NK-92 (cell line): Measurements from ENCODE around the gene FAM13C.
"Not testable (repeated sequence)": the region's sequence is repeated elsewhere in the genome, so short reads cannot be mapped to it uniquely, and the experiment has no call there.

Source experiments
- DNase-seq: peaks from one replicate; lab custom pipeline; 2025; ENCODE audit not compliant: unreplicated experiment; lab: John Stamatoyannopoulos, UW

The FAM13C gene

DNA sequence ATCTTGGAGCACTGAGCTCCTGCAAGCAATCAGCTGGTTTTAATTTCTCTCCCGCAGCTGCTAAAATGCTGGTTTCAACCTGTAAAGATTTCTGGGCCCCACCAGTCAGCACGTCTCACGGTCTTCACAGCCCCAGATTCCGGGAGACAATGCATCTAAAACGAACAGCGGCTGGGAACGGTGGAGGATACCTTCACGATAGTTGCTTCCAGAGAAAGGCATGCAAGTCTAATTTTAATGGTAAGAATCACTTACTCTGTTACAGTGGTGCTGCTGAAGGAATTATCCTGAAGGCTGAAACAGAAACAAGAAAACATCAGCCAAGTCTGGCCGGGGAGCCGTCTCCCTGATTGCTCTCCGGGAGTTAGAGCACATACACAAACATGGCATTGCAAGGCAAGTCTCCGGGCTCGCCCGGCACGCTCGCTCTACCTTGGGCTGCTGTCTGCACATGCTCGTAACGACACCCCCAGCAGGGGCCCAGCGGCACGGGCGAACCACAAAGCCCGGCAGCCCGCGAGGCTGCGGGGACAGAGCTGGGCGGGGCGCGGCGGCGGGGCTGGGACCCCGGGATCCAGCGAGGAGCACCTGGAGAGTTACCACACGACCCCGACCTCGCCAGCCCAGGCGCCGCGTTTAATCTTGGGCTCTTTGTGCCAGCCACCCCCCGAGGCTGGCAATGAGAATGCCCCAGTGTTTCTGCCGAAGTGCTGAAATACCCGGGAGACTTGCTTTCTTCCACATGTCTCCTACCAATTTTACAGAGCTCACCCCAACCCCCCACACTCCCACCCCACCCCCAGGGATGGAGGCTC, at the start of gene FAM13C:
Gene FAM13C, minus strand, starts transcription at position 406 of the 815 bp plus-strand sequence. Its CDS starts 89 bp downstream, at position 317.
- DNase-seq: no peak

DNA sequence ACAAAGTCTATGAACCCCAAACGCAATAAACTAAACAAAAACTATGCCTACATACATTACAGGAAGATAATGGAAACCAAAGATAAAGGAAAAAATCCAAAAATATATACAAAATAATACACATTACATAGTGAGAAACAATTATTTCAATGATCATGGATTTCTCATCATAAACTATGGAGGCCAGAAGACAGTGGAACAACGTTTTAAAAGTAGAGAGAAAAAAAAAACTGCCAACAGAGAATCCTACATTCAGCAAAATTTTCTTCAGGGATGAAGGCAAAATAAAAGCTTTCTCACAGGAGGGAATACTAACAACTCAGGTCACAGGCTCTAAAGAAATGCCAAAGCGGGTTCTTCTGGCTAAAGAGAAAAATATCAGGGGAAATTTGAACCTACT, 42.9 kb upstream of the FAM13C start:
- DNase-seq: no peak

DNA sequence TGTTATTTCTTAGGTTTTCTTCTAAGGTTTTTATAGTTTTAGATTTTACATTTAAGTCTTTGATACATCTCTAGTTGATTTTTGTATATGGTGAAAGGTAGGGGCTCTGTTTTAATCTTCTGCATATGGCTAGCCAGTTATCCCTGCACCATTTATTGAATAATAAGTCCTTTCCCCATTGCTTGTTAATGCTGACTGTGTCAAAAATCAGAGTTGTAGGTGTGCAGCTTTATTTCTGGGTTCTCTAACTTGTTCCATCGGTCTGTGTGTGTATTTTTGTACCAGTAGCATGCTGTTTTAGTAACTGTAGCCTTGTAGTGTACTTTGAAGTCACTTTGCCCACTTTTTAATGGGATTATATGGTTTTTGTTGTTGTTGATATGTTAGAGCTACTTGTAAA, 37.9 kb upstream of the FAM13C start:
- no peak for DNase-seq

DNA sequence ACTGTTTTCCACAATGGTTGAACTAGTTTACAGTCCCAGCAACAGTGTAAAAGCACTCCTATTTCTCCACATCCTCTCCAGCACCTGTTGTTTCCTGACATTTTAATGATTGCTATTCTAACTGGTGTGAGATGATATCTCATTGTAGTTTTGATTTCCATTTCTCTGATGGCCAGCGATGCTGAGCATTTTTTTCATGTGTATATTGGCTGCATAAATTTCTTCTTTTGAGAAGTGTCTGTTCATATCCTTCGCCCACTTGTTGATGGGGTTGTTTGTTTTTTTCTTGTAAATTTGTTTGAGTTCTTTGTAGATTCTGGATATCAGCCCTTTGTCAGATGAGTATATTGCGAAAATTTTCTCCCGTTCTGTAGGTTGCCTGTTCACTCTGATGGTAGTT, 37.0 kb upstream of the FAM13C start:
- not testable (repeated sequence) for DNase-seq

DNA sequence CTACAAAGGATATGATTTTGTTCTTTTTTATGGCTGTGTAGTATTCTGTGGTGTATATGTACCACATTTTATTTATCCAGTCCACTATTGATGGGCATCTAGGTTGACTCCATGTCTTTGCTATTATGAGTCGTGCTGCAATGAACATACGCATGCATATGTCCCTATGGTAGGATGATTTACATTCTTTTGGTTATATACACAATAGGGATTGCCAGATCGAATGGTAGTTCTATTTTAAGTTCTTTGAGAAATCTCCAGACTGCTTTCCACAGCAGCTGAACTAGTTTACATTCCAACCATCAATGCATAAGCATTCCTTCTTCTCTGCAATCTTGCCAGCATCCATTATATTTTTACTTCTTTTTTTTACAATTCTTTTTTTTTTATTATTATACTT, 35.6 kb upstream of the FAM13C start:
- no peak for DNase-seq

DNA sequence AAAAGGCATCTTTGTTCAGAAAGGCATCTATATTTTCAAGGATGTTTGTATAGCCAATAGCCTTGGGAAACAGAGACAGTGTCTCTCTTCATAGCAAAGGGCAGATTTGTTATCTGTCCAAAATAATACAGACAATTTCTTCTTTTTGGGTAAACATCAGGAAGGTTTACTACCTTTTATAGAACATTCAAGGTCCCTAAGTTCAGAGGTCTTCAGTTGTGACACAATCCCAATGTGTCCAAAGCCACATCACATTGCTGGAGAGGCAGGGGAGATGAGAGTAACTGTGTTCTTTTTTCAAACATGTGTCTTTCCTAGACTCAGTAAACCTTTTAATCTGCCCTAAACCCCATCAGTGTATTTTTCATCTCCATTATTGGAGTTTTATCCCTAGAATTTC, 33.6 kb upstream of the FAM13C start:
- no peak for DNase-seq

DNA sequence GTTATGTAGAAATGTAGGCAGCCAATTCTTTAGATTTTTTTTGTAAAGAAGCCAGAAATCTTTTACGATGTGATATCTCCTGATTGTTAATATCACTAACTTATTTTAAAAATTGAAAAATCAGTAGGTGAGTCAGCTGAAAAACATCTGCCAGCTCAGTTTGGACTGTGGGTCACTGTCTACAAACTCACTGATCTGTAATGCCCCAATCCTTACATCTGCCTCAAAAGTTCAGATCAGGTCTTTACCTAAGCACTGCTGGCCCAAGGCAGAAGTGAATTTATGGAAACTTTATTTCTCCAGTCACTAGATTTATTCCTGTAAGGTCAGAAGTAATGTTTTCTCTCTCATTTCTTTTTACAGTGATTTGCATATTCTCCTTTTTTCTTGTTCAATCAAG, 31.0 kb upstream of the FAM13C start:
- DNase-seq: no peak

DNA sequence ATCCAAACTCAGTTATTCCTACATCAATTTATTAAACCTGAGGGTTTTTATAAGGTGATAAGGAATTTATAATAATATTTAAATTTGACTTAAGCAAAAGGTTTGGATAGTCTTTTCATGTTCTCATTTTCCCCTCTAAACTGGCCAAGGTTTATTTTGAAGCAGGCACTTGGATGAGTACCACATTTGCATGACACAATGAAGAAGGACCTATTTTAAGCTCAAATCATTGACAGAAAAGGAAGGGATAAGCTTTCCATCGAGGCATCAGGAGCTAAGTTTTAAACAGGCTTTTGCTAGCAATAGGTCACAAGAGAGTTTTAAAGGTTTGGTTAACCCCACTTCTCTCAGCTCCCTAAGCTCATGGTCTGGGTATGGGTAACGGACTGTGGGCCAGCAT, 28.7 kb upstream of the FAM13C start:
- no peak for DNase-seq

DNA sequence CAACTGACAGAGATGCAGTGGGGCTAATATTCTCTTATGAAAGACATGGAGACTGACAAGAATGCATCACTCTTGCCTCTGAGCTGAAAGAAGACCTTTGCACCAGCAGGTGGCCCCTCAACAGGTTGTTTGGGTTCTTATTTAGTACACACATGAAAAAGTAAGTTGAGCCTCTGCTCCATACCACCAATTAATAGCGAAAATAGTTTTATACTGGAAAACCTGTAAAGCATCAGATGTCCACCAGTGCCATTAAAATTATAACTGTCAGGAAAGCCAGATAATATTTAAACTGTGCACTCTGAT, 26.3 kb upstream of the FAM13C start:
- no peak for DNase-seq

DNA sequence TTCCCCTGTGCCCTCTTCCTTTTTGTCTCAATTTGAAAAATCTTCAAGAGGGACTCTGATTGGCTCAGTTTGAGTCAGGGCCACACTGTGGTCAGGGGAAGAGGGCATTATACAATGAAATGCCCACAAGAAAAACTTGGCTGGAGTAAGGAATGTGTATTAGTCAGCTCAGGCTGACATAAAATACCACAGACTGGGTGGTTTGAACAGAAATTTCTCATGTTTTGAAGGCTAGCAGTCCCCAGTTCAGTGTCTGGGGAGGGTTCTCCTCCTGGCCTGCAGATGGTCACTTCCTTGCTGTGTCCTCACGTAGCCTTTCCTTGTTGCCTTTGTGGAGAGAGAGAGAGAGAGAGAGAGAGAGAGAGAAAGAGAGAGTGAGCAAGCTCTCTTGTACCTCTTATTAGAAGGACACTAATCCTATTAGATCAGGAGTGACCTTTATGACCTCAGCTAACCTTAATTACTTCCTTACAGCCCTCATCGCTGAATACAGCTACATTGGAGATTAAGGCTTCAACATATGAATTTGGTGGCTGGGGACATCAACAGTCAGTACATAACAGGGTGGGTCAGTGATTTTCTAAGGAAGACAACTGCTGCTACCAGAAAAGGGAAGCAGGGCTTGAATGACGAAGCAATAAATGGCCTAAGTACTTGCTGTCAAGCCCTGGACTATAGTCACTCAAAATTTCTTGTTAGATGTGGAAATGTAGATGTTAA, 25.8 kb upstream of the FAM13C start:
- no peak for DNase-seq

DNA sequence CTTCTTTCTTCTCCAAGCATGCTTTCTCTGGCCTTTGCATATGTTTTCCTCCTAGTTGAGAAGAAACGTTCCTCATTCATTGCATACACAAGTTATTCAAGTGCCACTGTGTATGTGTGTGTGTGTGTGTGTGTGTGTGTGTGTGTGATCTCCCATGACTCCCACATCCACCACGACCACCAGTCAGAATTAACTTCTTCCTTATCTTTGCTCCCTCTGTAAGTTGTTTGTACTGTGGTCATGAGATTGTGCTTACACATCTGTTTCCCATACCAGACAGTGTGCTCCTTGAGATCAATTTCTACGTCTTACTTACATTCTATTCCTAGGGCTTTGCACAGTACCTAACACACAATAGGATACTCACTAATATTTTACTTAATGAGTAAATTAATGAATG, 22.4 kb upstream of the FAM13C start:
- no peak for DNase-seq

DNA sequence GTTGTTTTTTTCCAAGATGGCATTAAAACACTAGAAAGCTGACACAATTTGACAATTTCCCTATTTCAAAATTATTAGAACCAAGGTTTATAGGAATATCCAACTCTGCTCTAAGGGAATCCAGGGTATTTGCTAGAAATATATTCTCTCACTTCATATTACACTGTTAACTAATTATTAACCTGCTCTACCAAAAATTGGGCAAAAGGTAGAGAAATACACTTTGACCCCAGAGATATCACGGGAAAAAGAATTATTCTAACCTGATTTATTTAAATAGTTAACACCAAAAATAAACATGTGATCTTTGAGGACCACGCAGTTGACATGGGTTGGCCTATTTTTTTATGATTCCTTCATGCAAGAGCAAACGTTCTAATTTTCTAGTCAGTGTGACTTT, 21.6 kb upstream of the FAM13C start:
- DNase-seq: no peak

DNA sequence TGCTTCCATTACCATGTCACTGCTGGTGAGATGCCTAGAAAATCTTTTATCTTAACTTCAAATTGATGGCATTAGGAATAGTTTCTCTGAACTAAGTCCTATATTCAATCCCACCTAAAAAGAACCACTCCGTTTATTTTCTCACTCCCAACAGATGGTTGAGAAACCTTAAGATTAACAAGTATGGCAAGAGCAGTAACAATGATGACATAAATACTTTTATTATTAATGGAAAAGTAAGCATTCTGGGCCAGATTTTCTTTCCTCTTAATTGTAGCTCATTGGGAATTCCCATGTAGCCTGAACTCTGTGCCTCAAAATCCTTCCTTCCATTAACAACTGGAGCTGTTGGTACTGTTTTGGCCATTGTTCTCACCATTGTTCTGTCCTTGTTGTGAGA, 21.1 kb upstream of the FAM13C start:
- no peak for DNase-seq

DNA sequence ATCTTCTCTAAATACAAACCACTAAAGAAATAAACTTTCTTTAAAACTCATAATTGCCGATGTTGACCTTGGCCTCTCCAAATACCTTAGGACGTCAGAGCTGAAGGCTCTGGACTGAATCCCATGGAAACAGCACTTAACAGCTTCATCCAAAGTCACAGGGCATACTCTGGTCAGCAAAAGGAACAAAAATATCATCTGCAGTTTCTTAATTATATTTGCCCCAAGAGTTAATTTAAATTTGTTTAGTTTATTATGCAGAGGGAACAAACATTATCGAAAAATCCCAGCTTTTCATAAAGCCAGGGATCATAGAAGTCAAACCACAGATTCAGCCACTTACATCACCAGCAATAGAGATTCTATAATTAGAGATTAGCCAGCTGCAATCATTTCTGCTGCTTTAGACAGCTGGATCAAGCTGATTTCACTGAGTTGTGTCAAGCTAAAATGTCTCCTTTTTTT, 20.5 kb upstream of the FAM13C start:
- DNase-seq: no peak

DNA sequence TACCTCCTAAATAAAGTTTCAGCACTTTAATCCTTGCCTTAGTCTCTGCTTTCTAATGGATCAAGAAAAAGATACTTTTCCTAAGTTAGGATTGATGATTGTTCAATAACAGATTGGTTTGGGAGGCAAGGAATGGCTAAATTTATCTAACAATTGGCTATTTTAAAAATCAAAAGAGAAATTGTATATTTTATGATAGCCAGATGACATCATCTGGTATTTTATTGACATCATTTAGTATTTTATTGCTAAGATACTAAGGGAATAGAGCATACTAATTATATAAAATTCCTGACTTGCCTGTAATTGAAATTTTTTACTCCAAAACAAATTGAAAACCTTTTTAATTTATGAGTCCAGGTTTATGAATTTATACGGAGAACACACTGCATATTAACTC, 19.3 kb upstream of the FAM13C start:
- DNase-seq: no peak

DNA sequence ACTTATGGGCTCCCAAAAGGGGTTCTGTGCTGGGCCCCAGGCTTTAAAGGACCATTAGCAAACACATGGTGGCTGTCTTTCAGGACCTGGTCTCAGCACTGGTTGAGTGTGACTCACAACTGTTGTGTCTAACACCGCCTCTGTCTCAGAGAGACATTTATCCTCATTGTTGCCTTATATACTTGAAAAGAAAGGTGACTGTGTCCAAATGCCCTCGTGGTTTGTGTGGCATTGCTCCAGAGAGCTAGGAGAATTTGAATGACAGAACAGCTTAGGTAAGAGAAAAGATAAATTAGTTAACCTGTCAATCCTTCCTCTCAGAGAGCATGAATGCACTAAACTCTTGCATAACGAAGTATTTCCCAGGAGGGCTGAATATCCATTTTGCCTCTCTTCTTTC, 14.5 kb upstream of the FAM13C start:
- no peak for DNase-seq

DNA sequence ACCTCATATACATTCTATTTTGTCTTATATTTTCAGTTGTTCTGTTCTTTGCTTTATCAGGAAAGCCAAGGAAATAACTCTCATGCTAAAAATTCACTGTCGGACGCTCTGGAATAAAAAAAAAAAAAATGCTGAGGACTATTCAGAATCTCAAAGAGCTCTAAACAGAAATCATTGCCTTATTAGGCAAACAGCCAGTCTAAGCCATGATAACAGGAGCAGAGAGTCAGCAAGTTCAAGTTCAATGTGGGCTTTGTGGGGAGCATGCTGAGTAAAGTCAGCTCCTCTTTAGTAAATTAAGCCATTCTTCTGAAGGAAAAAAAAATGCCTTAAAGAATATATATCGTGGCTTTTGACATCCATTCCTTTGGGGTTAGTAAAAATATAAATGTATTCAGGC, 13.6 kb upstream of the FAM13C start:
- DNase-seq: no peak

DNA sequence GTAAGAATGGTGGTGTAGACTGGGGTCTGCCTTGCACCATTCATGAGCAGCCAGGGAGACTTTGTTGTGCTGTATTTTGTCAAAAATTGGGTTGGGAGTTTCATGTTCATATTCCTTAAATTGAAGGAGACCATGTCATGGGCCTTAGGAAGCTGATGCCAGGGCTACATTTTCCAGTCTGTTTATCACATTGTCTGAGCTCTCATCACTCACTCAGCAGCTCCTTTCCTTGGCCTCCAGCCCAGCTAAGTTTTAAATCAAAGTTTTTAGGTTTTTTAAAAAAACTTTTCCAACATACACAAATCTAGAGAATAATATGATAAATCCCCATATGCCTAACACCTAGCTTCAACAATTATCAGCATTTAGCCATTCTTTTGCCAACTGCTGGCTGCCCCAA, 12.6 kb upstream of the FAM13C start:
- no peak for DNase-seq

DNA sequence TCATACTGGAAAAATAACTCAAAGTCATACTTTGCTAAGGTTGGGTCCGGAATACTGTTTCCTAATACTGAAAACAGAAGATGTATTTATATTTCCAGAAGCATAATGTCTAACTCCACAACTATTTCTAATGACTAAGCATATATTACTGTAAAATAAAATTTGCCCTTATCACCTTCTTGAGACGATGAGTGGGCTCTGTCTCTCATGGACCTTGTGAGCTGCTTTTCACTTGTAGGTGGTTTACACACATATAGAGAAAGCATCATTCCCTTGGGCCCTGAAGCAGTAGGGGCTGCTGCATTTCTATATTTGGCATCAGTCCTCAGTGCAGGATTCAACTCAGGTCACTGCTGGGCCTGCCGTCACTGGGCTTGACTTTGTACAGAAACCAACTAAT, 10.7 kb upstream of the FAM13C start:
- DNase-seq: no peak

DNA sequence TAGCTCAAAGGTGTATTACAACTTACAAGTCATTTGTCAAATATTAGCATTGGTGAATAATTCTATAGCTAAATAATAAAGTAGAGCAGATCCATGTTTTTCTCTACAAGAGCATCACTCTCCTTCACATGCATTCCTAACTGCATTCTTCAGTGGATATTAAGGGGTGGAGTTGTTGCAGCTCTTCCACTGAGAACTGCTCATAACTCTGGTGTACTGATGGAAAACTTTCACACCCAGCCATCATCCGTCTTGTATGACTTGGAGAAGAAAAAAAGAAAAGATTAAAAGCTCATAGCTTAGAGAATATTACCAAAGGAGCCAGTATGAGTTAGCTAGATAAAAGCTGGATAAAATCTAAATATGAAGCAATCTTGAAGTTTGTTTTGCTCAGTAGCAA, 10.2 kb upstream of the FAM13C start:
- no peak for DNase-seq

DNA sequence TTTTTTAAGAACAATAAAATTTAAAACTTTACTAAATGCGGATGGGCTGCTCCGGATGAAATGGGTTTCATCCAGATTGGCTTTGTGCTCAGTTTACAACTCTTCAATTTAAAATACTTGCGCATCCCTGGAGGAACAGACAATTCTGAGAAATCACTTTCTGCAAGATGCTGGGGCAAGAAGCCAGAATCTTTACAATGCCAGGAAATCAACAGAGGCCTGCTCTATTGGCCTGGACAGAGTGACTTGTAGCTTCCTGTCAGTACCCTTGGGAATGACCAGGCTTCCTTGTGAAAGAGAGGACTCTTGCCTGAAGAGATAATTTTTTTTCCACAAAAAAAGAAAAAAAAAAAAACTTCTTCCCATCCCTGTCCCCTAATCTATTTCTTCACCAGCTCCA, 3.9 kb upstream of the FAM13C start:
- DNase-seq: no peak

DNA sequence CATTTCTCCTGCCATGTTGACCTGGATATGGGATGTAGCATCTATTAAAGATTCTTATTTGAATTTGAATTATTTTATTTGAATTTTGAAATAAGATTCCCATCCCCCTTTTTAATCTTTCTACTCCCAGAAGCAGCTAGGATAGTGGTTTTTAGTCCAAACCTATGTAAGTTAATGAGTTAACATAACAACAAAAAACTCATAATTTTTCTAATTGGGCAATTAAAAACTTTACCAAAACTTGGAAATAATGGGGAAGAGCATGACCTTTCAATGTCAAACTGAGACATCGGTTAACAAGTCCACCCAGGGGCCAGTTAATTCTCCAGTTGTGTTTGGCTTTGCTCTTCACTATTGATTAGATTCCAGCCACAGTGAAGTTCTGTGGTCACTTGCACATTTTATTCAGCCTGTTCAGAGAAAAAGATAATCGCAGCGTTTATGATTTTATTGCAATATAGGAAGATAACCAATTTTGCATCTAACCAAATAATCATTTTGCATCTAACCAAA, 1.2 kb upstream of the FAM13C start:
- DNase-seq: no peak
